ENCODE data around the gene OSBPL6.

The OSBPL6 gene

GRCh38 chr2:178282075-178282815 is 87.9 kb downstream of the OSBPL6 start:
- peak; percentile 14; the same call in 1 of the 3 replicates for ATAC-seq
- TF ChIP-seq ZNF70 (CRISPR knock-in tag; IDR thresholded peaks at IDR 0.05) (peak; percentile 52; the same call in 1 of the 2 replicates), ZNF8 (CRISPR knock-in tag; IDR thresholded peaks at IDR 0.05) (no peak)

- ATAC-seq, result no peak
- TF ChIP-seq ARNTL (CRISPR knock-in tag; IDR thresholded peaks at IDR 0.05; ENCODE audit: borderline replicate concordance, low read depth) (no peak), ISL1 (CRISPR knock-in tag; IDR thresholded peaks at IDR 0.05) (no peak), ZFP3 (CRISPR knock-in tag; IDR thresholded peaks at IDR 0.05) (no peak), ZNF565 (CRISPR knock-in tag; conservative IDR thresholded peaks at IDR 0.05; ENCODE audit: low read depth) (no peak), CSDC2 (CRISPR knock-in tag; IDR thresholded peaks at IDR 0.05) (no peak), ZC3H10 (CRISPR knock-in tag; IDR thresholded peaks at IDR 0.05) (no peak), OSR1 (CRISPR knock-in tag; IDR thresholded peaks at IDR 0.05) (no peak), TOX (CRISPR knock-in tag; IDR thresholded peaks at IDR 0.05; ENCODE audit: borderline replicate concordance) (no peak), CSRNP3 (CRISPR knock-in tag; IDR thresholded peaks at IDR 0.05) (no peak), ESRRG (CRISPR knock-in tag; IDR thresholded peaks at IDR 0.05) (no peak), RARB (CRISPR knock-in tag; IDR thresholded peaks at IDR 0.05) (no peak)
- TF ChIP-seq, protein P1, sequence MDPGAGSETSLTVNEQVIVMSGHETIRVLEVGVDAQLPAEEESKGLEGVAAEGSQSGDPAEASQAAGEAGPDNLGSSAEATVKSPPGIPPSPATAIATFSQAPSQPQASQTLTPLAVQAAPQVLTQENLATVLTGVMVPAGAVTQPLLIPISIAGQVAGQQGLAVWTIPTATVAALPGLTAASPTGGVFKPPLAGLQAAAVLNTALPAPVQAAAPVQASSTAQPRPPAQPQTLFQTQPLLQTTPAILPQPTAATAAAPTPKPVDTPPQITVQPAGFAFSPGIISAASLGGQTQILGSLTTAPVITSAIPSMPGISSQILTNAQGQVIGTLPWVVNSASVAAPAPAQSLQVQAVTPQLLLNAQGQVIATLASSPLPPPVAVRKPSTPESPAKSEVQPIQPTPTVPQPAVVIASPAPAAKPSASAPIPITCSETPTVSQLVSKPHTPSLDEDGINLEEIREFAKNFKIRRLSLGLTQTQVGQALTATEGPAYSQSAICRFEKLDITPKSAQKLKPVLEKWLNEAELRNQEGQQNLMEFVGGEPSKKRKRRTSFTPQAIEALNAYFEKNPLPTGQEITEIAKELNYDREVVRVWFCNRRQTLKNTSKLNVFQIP (CRISPR knock-in tag; IDR thresholded peaks at IDR 0.05; ENCODE audit: borderline replicate concordance, low read depth), result no peak
- TF ChIP-seq, protein P2, sequence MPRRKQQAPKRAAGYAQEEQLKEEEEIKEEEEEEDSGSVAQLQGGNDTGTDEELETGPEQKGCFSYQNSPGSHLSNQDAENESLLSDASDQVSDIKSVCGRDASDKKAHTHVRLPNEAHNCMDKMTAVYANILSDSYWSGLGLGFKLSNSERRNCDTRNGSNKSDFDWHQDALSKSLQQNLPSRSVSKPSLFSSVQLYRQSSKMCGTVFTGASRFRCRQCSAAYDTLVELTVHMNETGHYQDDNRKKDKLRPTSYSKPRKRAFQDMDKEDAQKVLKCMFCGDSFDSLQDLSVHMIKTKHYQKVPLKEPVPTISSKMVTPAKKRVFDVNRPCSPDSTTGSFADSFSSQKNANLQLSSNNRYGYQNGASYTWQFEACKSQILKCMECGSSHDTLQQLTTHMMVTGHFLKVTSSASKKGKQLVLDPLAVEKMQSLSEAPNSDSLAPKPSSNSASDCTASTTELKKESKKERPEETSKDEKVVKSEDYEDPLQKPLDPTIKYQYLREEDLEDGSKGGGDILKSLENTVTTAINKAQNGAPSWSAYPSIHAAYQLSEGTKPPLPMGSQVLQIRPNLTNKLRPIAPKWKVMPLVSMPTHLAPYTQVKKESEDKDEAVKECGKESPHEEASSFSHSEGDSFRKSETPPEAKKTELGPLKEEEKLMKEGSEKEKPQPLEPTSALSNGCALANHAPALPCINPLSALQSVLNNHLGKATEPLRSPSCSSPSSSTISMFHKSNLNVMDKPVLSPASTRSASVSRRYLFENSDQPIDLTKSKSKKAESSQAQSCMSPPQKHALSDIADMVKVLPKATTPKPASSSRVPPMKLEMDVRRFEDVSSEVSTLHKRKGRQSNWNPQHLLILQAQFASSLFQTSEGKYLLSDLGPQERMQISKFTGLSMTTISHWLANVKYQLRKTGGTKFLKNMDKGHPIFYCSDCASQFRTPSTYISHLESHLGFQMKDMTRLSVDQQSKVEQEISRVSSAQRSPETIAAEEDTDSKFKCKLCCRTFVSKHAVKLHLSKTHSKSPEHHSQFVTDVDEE (CRISPR knock-in tag; IDR thresholded peaks at IDR 0.05), result no peak
Observed at GRCh38 chr2:178283341-178283918, 89.1 kb downstream of the OSBPL6 start.

DNA sequence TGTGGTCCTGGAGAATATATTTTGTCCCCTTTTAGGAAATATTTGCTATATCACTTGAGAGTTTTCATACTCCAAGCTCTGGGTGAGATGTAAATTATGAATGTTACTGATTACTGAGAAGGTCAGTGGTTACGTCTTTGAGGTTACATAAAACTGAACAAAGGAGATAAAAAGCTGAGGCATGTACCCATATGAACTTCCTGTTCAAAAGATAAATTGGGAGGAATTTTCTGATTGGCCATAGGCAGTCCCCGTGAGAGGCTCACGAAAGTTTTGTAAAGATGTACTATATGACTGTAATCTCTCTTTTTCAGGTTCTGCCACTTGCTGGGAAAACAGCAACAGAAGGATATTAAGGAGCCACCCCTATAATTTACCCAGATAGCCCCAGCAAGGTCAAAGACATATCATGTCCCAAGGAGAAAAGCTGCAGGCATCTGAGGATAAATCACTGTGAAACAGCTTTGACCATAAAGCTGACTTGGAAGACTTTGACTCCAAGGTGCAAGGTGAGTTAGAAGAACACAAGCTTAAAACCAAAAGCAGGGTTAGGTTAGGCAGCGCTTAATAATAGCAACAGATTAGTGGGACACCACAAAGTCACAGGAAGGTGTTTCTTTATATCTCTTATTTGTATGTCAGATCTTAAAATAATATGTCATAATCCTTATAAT is 90.4 kb downstream of the OSBPL6 start:
- ATAC-seq, result no peak
- no peak for TF ChIP-seq PPARA (CRISPR knock-in tag; IDR thresholded peaks at IDR 0.05; ENCODE audit: borderline replicate concordance)
- TF ChIP-seq SNAI2 (CRISPR knock-in tag; IDR thresholded peaks at IDR 0.05), result no peak
- no peak for TF ChIP-seq CSRNP3 (CRISPR knock-in tag; IDR thresholded peaks at IDR 0.05)
- TF ChIP-seq CREB5 (CRISPR knock-in tag; IDR thresholded peaks at IDR 0.05; ENCODE audit: low read depth), result no peak
- TF ChIP-seq ZNF565 (CRISPR knock-in tag; conservative IDR thresholded peaks at IDR 0.05; ENCODE audit: low read depth), result no peak
- no peak for TF ChIP-seq OSR1 (CRISPR knock-in tag; IDR thresholded peaks at IDR 0.05)
- TF ChIP-seq ISL1 (CRISPR knock-in tag; IDR thresholded peaks at IDR 0.05), result no peak
- TF ChIP-seq, protein P2 (CRISPR knock-in tag; IDR thresholded peaks at IDR 0.05), result no peak
- TF ChIP-seq TCF4 (CRISPR knock-in tag; IDR thresholded peaks at IDR 0.05; ENCODE audit: borderline replicate concordance), result no peak
- TF ChIP-seq ZC3H10 (CRISPR knock-in tag; IDR thresholded peaks at IDR 0.05), result no peak
- TF ChIP-seq CSDC2 (CRISPR knock-in tag; IDR thresholded peaks at IDR 0.05), result no peak
- no peak for TF ChIP-seq ESRRG (CRISPR knock-in tag; IDR thresholded peaks at IDR 0.05)
- TF ChIP-seq ZFP30 (CRISPR knock-in tag; IDR thresholded peaks at IDR 0.05), result no peak
- TF ChIP-seq TOX (CRISPR knock-in tag; IDR thresholded peaks at IDR 0.05; ENCODE audit: borderline replicate concordance), result no peak
- TF ChIP-seq, protein P1 (CRISPR knock-in tag; IDR thresholded peaks at IDR 0.05; ENCODE audit: borderline replicate concordance, low read depth), result no peak
- TF ChIP-seq BACH2 (CRISPR knock-in tag; IDR thresholded peaks at IDR 0.05; ENCODE audit: borderline replicate concordance), result no peak
- TF ChIP-seq GLIS3 (CRISPR knock-in tag; IDR thresholded peaks at IDR 0.05), result no peak
- TF ChIP-seq ZNF70 (CRISPR knock-in tag; IDR thresholded peaks at IDR 0.05), result no peak
